C4-2B (cell line): ENCODE data around the gene RASSF5.

Source experiments
- CTCF ChIP-seq: fragments of 450-650 bp; conservative IDR thresholded peaks from 2 replicates; pipeline ENCODE4 v1.5.1; 2017; ENCODE audit warnings: mild to moderate bottlenecking
- ZFX ChIP-seq: fragments of 450-650 bp; IDR thresholded peaks from 2 replicates; pipeline ENCODE4 v1.6.1; 2017

GRCh38 chr1:206569556-206569955, 62.2 kb downstream of the RASSF5 start:
- TF ChIP-seq CTCF (no peak), ZFX (no peak)
